NK-92 (cell line): Measurements from ENCODE around the gene CTSZ.
"Not testable (repeated sequence)": the region's sequence is repeated elsewhere in the genome, so short reads cannot be mapped to it uniquely, and the experiment has no call there.

Experiments used
- DNase-seq: peaks from one replicate; lab custom pipeline; 2025; ENCODE audit not compliant: unreplicated experiment; lab: John Stamatoyannopoulos, UW

The CTSZ gene

GRCh38 chr20:59014680-59015389 is 7.8 kb upstream of the CTSZ start:
- no peak for DNase-seq

GRCh38 chr20:59013959-59014608 is 7.0 kb upstream of the CTSZ start:
- DNase-seq, result no peak

- no peak for DNase-seq
Observed at GRCh38 chr20:59013031-59013951, 6.2 kb upstream of the CTSZ start.

GRCh38 chr20:59011874-59012157 is 4.8 kb upstream of the CTSZ start:
- DNase-seq, result not testable (repeated sequence)

GRCh38 chr20:59010995-59011873 is 4.2 kb upstream of the CTSZ start:
- DNase-seq, result no peak

GRCh38 chr20:59010321-59010994 is 3.4 kb upstream of the CTSZ start:
- DNase-seq, result no peak

- no peak for DNase-seq
Observed at GRCh38 chr20:59008715-59009336, 1.8 kb upstream of the CTSZ start.

- no peak for DNase-seq
Observed at GRCh38 chr20:59007665-59008511, 834 bp upstream of the CTSZ start.

- no peak for DNase-seq
Observed at GRCh38 chr20:59006167-59006863, 739 bp downstream of the CTSZ start.

- DNase-seq, result no peak
Observed at GRCh38 chr20:59005523-59006166, 1.4 kb downstream of the CTSZ start.

GRCh38 chr20:59004763-59005522 is 2.1 kb downstream of the CTSZ start:
- no peak for DNase-seq

GRCh38 chr20:59004493-59004762 is 2.6 kb downstream of the CTSZ start:
- DNase-seq, result no peak

GRCh38 chr20:59003836-59004492 is 3.1 kb downstream of the CTSZ start:
- DNase-seq, result no peak

- DNase-seq, result no peak
Observed at GRCh38 chr20:59002874-59003399, 4.1 kb downstream of the CTSZ start.

- DNase-seq, result no peak
Observed at GRCh38 chr20:59002388-59002787, 4.7 kb downstream of the CTSZ start.

GRCh38 chr20:59001449-59002171 is 5.4 kb downstream of the CTSZ start:
- no peak for DNase-seq
